Measurements from ENCODE around the gene ATP2B3.

Gene ATP2B3

DNA sequence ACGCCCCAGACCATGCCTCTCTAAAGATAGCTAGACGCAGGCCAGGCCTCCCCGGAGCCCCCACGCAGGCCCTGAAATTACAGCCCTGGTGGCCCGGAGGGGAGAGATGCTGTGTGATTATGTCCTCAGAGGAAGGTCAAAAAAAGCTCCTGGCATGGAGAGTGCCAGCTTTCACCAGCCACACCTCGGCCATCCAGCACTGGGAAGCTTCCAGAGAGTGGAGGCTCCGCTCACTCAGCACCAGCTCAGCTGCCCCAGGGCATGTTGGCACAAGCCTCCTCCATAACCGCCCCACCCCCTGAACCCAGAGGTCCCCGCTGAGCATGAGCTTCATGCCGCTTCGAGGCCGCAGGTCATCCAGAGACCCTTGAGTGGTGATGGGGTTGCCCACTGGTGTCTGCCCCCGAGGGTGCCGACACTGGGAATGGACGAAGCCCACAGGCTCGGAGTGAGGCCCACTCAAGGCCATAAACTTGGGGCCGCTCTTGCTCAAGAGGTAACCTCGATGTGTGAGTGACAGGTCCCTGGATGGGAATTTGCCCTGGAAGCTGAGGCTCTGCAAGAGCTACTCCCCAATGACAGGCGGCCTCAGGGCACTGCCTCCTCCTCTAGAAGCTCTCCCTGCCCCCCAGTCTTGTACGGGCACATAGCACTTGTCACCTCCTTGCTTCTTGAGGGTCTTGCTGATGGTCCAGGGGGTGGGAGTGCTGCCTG is 27.1 kb upstream of the ATP2B3 start:
- no peak for DNase-seq

DNA sequence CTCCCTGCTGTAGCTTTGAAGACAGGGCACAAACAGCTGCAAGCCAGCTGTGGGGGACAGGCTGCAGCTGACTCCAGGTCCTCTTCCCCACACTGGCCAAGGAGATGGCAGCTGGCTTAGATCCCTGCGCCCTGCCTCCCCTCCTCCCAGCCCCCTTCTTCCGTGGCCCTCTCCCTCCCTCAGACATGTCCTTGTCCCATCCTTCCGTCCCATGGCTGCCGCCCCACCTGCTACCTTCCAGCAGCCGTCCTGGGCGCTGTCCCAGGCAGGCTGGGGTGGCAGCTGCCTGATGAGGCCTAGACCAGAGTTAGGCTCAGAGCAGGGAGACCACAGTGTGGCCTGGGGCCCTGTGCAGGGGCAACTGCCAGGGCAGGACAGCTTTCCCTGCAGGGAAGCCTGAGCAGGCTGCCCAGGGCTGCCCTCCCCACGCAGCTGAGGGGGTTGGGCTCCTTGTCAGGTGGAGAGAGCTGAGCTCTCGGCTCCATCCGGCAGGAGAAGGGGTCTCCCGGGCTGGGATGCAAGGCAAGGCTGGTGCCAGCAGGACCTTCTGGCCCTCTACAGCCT is 26.0 kb upstream of the ATP2B3 start:
- no peak for DNase-seq

DNA sequence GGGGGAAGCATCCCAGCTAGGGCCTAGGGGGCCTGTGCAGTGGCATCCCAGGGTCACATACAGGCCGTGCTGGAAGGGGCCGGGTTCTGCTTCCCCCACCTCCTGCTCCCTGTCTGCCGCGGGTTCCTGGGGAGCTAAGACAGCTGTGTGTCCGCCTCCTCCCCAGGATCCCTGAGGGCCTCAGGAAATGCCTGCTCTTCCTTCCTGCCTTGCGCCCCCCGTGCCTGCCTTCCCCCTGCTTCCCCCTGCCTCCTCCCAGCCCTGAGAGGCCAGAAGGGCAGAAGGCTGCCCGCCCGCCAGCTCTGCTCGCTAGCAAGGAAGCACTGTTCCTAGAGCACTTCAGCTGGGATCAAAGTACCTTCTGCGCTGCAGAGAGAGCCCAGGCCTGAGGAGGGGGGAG is 25.5 kb upstream of the ATP2B3 start:
- no peak for DNase-seq

DNA sequence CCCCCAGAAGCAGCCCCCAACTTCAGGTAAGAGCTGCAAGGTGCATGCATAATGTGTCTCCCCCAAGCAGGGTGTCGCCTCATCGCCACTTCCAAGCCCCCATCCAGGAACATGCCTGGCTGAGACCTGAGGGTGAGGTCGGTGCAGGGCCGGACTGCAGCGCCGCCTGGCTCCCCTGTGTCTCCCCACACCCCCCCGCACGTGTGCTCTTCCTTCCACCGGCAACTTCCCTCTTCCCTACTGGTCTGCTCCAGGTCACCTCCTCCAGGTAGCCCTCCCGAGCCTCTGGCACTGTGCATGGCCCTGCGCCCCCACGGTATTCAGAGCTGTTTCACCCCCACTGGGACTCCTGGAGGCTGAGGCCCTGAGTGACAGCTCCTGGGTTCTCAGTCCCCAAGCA is 24.9 kb upstream of the ATP2B3 start:
- no peak for DNase-seq

DNA sequence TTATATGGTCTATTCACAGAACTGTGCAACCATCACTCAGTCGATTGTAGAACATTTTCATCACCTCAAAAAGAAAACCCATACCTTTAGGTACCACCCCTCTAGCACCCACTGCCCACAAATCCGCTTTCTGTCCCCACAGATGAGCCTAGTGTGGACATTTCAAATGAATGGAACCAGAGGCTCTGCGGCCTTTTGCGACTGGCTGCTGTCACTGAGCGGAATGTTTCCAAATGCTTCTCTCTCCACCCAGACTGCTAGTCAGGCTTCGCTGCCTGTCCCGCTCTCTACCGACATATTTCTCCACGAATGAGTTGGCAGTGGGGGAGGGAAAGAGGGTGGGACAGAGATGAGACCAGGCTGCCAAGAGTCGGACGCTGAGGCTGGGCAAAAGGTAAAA is 24.4 kb upstream of the ATP2B3 start:
- DNase-seq: no peak

DNA sequence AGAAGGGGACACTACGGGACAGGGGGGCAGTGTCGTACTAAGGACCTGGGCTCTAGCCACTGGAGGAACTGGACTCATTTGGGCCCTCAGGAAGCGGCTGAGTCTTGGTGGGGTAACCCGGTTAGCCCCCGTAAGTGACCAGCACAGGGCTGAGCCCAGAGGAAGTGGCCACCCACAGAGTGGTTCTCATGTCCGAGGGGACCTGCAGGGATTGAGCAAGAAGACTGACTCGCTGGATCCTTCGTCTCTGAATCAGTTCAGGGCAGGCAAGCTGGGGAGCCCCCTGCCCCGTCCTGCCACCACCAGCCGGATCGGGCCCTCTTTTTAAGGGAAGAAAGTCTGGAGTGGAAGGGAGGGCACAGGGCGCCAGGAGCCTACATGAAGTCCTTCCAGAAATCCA is 23.4 kb upstream of the ATP2B3 start:
- DNase-seq: no peak

DNA sequence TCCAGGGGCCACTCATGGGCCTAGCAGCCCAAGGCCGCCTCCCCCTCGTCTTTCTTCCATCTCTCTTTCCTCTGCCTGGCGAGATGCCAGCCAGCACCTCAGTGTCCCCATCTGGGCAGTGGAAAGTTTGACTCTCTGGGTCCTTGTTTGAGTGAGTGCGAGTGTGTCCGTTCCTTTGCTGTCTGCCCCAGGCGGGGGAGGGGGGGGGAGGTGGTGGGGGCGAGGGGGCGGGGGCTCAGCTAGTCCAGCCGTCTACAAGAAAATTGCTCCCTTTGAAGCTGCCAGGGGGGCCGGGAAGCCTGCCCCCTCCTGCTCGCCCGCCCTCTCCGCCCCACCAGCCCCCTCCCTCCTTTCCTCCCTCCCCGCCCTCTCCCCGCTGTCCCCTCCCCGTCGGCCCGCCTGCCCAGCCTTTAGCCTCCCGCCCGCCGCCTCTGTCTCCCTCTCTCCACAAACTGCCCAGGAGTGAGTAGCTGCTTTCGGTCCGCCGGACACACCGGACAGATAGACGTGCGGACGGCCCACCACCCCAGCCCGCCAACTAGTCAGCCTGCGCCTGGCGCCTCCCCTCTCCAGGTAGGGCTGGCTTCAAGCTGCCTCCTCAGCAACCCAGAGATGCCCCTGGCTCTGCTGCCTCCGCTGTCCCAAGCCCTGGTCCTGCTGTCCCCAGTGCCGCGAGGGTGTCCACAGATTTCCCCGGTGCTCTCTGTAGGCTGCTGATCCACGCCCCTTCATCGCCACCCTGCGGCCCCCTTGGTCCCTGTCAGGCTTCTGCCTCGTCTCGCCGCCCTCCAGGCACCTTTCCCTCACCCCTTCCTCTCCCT is 22.7 kb upstream of the ATP2B3 start, which contains the start of gene BGN:
TSS of gene BGN (plus strand) at position 440 of the 821 bp plus-strand sequence. CDS start 9,652 bp downstream, outside the sequence.
- DNase-seq: no peak

DNA sequence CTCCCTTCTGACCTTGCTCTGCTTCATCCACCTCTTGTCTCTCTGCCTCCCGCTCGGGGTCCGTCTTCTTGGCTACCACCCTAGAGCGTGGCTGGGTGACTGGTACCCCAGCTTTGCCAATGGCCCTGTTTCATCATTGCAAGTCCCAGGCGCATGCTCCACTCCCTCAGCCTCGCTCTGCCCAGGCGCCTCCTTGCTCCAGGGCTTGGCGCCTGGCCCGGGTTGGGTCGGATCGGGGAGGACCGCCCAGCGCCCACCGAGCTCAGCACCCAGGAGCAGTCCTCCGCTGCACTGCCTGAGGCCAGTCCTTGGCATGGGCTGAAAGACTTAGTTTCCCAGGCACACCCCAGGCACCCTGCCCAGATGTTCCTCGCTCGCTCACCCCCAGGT is 22.1 kb upstream of the ATP2B3 start:
- DNase-seq: no peak

DNA sequence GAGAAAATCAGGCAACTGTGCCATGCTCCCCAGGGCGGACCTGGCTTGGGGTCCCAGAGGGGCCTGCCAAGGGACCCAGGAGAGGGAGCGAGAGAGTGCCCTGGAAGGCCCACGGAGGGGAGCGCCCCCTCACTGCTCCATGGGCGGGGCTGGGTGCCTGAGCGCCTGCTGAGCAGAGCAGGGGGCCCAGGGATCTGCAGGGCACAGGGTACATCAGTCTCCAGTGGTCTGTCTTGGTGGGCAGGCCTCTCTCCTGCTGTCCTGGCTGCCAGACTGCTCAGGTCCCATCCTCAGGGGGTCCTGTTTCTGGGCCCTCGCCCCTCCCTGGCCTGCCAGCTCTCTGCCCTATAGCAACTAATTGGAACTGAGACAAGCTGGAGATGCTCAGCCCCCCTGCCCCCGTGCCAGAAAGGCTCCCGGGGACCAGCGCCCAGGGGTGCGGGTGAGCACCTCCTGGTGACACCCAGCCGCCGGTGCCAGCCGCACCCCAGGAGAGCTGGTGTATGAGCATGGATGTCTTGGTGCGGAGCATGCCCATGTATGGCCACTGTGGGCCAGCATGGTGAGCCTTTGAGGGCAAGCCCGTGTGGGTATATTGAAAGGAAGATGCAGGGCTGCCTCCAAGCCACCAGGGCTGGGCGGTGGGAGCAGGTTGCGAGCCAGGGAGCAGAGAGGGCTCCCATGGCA is 21.4 kb upstream of the ATP2B3 start:
- DNase-seq: no peak

DNA sequence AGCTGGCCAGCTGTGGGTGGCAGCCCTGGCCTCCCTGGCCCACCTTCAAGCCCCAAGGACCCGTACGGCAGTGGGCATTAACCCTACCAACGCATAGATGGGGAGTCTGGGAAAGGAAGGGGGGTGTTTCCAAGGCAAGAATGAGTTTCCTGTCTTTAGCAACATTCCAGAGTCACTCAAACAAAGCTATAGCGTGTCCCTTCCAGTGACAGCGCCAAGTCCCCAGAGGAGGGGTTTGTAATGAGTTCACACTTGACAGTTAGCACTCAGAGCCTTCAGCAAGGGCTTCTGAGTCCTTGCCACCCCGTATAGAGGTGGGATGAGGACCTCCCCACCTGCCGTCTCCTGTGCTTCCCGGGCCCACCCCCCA is 20.9 kb upstream of the ATP2B3 start:
- no peak for DNase-seq

DNA sequence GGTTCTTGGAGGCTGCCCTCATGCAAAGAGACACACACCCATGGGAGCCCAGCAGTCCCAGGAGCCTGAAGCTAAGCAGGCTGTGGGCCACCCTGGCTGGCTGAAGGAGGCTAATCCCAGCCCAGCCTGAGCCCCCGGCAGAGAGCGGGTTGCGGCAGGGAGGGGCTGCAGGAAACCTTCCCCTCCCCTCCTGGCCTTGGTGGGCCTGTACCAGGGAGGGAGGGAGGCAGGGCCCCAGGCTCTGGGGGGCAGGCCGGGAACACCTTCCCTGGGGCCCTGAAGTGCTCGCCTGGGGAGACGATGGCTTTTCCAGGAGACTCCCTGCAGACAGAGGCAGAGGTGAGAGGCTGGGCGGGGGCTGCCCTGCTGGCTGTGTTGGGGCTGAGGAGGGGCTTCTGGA is 19.0 kb upstream of the ATP2B3 start:
- DNase-seq: no peak

DNA sequence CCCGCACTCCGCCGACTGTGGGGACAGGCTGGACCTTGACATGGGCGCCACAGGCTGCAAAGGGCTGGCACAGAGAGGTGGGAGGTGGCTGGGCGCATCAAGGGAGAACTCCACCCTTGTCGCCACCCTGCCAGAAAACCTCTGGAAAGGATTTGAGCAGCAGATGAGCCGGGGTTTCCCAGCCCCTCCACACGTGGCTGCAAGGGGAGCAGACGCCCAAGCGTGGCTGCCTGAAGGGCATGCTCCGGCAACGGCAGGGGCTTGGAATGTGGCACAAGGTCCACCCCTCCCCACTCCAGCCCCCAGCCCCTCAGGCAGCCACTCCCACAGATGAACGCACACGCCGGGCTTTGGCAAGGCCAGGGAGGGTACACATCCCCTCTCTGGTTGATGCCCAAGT is 18.1 kb upstream of the ATP2B3 start:
- no peak for DNase-seq

DNA sequence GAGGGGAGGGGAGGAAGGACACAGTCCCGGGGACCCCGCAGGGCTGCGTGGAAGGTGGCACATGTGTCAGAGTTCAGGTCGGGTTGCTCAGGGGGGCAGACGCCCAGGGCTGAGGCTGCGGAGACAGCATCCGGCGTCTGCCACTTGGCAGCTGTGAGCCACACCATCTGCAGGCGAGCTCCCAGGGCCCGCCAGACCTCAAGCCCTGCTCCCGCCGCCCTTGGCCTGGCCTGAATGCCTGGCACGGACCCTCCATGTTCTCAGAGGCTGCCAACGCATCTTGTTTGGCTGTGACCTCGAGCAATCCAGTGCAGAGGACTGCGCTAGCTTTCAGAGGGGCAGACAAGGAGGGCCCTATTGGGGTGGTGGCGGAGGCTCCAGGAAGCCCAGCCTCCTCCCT is 17.6 kb upstream of the ATP2B3 start:
- DNase-seq: no peak

DNA sequence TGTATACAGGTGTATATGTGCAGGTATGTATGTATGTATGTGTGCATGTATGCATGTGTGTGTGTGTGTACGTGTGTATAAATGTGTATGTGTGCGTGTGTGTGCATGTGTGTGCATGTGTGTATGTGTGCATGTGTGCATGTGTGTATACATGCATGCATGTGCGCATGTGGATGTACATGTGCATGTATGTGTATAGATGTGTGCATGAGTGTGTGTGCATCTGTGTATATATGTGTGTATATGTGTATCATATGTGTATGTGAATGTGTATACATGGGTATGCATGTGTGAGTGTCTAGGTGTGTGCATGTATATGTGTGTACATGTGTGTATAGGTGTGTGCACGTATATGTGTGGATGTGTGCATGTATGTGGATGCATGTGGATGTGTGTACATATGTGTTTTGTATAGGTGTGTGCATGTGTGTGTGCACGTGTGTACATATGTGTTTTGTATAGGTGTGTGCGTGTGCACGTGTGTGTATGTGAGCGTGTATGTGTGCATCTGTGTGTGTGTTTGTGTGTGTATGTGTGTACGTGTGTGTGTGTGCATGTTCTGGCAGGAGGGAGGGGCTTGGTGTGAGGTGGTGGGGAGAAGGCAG is 16.7 kb upstream of the ATP2B3 start:
- no peak for DNase-seq

DNA sequence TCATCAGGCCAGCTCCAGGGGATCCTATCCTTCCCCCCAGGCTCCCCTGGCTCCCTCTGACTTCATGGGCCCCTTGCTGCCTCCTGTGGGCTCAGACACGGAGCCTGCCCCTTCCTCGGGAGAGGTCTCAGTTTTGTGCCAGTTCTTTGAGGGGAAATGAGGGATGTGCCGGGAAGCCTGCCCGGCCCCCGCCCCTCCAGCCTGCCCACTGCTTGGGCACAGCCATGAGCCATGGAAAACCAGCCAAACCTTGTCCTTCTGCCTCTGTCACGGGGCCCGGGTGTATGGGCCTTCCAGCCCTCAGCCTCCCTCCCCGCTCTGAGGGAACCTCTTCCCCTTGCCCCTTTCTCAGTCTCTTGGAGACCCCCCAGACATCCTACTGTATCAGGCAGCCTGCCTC is 15.9 kb upstream of the ATP2B3 start:
- no peak for DNase-seq

DNA sequence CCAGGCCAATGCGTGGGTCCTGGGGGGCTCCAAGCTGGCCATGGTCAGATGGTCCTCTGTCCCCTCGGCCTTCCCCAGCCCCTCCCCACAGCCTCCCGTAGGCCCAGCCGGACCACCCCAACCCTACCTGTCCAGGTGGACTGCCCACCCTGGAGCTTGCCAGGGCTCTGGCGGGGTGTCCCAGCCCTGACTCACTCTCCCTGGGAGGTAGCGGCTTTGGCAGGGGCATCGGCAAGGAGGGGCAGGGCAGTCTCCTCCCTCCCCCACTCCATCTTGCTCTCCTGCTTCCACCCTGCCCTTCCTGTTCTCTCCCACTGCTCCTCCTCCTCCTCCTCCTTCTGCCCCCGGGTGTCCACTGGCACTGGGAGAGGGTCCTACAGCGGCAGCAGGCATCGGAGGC is 15.3 kb upstream of the ATP2B3 start:
- DNase-seq: no peak

DNA sequence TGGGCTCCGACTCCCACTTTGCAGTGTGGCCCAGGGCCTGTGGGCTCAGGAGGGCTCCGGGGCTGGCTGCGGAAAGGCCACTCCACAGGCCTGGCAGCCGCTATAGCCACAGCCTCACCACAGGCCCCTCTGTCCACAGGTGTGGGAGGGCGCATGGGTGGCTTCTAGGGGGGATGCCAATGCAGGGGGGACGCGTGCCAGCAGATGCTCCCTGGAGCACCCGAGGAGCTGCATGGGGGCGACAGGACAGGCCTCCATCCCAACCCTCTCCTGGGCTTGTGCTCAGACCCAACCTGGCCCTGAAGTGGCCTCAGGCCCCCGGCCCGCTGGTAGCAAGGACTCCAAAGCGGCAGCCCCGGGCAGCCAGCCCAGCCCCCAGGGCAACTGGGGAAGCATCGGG is 14.6 kb upstream of the ATP2B3 start:
- DNase-seq: no peak

DNA sequence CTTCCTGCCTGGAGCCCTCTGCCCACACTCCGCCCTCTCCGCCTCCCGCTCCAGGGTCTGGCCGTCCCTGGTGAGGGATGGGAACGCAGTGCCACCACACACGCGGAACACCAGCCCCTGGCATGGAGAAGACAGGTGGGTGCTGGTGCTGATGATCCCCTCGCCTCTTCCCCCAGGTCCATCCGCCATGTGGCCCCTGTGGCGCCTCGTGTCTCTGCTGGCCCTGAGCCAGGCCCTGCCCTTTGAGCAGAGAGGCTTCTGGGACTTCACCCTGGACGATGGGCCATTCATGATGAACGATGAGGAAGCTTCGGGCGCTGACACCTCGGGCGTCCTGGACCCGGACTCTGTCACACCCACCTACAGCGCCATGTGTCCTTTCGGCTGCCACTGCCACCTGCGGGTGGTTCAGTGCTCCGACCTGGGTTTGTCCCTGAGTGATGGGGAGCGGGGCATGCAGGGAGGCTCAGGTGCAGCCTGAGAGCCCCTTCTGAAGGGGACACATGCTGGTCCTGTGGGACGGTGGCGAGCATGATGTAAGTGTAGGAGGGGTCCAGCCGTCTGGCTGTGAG is 12.9 kb upstream of the ATP2B3 start:
- no peak for DNase-seq

DNA sequence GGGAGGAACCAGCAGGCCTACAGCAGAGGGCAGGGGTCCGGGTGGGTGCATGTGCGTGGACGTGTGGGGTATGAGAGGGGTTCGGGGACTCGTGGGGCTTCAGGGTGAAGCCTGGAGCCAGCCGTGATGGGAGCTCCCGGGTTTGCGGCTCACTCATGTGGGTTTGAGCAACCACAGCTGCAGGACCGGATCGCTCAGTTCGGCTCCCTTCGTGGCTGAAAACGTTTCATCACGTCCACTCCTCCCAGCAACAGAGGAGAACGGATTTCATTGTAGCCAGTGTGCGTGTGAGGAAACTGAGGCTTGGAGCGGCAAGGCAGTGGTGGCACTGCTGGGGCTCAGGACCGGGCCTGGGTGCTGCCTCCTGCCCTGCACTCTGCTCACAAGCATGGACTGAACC is 12.1 kb upstream of the ATP2B3 start:
- DNase-seq: no peak

DNA sequence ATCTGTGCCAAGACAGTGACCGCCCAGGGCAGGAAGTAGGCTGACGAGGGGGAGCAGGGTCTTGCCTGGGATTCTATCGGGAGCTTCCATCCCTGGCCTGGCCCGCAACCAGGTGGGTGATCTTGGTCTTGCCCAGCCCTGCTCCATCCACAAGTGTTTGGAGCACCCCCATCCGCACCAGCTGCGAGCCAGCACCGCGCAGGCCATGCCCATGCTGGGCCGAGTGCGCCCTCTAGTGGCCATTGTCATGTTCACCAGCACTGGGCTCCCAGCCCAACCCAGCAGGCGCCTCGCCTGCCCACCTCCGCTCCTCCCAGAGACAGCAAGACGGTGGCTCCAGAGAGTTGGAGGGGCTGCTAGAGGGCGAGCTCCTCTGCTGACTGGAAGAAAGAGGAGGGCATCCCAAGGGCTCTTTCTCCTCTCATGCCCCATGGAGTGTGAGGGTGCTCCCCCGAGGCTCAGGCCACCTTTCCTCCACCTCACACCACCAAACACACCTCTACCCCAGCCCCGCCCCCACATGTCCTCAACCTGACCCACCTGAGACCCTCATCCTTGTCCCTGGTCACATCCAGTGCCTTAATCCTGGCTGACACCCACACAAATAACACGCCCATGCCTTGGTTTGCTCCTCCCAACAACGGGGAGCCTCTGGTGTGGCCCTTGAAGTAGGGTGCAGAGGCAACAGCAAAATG is 9.8 kb upstream of the ATP2B3 start:
- peak; percentile 40 for DNase-seq

DNA sequence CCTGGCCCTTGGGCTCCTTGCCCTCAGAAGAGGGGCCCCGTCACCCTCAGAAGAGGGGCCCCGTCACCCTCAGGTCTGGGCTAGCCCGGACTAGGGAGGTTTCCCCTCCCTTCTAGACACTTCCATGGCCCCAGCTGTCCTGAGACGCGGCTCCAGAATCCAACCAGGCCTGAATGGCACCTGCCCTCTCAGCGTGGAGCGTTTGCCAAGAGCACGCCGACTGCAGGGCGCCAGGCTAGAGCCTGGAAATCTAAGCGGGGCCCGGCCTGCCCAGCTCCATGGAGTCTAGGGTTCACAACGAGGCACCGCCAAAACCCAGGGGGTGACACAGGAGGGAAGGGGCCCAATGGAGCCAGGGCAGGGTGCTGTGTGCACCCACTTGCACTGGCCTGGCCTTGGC is 7.8 kb upstream of the ATP2B3 start:
- no peak for DNase-seq

DNA sequence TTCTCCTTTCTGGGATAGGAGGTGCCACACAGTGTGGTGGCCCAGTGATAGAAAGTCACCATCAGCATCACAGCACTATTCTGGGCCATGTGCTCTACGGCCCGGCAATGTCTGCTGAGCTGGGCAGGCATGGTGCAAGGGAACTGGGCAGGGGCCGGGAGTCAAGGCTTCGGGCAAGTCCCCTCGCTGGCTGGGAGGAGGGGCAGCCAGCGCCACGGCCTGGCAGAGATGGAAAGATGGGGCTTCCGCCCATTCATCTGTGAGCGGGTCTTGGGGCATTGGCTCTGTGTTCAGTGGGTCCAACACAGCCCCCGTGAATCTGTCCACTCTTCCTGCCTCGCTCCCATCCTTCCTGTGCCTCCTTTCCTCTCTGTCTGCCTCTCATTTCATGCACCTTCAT is 7.1 kb upstream of the ATP2B3 start:
- no peak for DNase-seq

Measured in NCI-H748 treated with DMSO at 0.1 percent for 48 hours (cell line).